Measurements from ENCODE around the gene EPS8.
A peak's percentile ranks its signal among the peaks of the same experiment; 100 is the strongest.
"Not testable (repeated sequence)": the region's sequence is repeated elsewhere in the genome, so short reads cannot be mapped to it uniquely, and the experiment has no call there.

The EPS8 gene

DNA sequence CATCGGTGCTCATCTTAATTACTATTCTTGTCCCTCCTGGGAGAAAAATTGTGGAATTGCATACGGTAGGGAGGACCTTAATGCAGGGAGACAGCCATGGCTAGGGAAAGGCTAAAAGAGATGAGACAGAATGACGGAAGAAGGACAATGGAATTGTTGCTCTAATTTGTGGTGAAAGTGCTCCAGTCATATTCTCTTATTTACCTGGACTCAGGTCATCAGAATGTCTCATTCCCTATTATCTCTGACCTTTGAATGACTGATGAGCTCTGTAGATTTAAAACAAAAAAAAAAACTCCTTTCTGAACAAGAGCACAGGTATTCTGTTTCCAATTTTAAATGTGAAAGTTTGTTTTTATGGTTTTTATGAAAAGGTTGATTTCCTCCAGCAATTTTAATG, 8.6 kb upstream of the EPS8 start:
- no peak for DNase-seq (ENCODE audit: low read depth in 2 of 2)

DNA sequence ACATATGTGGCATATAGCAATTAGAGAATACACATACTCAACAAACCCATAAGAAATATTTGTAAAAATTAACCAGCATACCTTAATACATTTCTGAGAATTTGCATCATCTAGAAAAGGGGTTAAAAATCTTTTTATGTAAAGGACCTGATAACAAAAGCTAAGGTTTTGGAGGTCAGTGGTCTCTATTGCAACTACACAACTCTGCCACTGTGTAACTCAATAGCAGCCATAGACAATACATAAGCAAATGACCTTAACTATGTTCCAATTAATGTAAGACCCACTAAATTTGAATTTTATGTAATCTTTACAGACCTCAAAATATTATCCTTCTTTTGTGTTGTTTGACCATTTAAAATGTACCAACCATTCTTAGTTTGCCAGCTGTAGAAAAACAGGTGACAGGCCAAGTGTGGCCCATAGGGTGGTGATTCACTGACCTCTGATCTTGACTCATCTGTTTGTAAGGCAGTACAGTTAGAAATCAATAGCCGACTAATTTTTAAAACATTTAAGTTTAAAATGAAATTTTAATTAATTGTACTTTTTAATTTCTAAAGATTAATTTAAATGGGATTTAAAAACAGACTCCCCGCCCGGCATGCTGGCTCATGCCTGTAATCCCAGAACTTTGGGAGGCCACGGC, 7.4 kb upstream of the EPS8 start:
- DNase-seq (ENCODE audit: low read depth in 2 of 2), result no peak

DNA sequence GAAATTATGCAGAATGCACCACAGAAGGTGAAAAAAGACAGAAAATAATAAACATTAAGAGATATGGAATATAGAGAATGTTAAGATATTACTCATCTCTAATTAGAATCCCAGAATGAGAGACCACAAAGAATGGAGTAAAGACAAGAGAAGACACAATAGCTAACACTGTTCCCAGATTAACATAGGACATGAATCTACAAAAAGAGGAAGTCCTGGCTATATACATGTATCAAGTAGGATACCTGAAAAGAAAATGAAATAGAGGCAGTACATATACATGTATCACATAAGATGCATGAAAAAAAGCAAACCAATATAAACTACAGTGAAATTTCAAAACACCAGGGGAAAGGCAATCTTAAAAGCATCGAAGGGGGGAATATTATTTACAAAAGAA, 5.6 kb upstream of the EPS8 start:
- no peak for DNase-seq (ENCODE audit: low read depth in 2 of 2)

DNA sequence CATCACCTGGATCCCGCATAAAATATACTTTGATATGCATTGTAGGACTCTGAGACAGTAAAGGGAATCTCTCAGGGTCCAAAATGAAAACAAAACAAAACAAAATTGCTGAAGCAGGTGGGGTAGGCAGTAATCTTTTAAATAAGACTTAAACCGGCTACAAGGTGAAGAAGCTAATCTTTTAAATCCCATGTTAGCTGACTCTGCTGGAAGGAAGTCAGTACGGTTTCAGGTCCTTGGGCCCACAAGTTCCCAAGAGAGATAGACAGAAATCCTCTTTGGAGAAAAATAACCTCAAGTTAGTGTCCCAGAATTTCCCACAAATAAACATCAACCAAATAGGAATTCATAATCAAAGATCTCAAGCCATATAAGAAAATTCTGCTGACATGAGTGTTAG, 5.0 kb upstream of the EPS8 start:
- DNase-seq (ENCODE audit: low read depth in 2 of 2), result no peak

DNA sequence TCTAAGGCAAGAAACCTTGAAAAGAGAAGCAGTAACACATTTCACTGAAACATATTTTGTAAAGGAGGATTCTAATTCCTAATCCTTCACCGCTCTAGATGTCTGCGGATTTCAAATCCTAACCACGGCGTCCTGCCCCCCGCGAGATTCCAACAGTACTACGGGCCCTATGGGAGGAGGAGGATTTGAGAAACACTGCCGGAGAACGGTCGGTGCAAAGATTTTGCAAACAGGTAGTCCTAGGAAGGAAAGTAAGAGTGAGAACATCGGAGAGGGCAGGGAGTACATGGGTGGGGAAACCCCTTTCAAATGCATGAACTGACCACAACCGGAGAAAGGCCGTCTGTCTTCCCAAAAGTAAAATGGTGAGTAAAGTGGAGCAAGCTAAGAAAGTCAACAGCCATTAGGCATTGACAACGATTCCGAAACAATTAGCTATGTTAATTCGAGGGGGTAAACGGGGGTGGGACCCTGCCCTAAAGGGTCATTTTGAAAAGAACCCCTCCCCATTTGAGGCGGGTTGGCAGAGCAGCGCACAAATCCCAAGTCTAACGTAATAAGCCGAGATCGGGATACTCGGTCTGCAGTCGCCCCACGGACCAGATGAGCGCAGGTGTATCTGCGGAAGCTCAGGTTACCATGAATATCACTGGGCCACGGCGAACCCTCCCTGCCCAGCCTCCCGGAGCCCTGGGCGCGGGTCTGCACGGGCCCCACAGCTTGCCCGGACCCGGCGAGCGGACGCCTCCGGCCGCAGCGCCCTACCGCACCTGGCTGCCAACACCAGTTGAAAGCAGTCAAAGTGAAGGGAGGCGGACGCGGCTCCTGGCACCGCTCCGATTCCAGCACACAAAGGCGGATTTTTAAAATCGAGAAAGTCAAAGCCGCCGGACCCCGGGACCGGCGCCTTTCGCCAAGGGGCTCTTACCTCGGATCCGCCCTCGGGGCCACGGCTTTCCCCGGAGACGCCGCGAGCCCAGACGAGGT, 662 bp downstream of the EPS8 start:
- no peak for DNase-seq (ENCODE audit: low read depth in 2 of 2)

DNA sequence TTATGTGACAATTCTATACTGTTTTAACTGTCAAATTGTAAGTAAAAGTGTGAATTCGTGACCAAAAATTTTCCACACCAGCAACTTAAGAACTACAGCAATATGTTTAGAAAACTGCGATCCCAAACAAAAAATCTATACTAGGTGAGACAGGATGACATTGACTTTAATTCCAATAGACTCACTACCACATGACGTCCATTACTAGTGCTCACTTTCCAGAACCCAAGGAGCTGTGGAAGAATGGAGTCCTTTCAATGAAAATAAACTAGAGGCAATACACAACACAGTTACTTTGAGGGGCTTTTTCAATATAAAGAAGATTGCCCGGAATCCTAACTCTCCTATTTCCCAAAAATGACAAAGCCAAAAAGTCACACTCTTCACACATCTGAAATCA, 1.4 kb downstream of the EPS8 start:
- no peak for DNase-seq (ENCODE audit: low read depth in 2 of 2)

DNA sequence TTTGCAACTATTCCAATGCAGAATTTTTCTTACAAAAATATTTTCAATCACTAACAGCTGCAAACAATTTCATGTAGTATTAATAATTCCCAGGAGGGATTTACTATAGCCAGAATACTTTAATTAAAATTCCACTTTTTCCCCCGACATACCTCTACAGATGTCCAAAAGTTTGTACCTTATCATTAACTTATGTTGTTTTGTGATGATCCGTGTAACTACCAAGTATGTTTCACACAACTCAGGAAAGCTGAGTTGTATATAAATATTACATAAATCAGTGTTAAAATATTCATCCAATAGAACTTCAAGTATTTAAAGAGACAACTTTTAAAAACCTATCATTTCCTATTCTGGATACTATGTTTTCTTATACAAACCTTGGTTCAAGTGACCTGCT, 2.4 kb downstream of the EPS8 start:
- no peak for DNase-seq (ENCODE audit: low read depth in 2 of 2)

DNA sequence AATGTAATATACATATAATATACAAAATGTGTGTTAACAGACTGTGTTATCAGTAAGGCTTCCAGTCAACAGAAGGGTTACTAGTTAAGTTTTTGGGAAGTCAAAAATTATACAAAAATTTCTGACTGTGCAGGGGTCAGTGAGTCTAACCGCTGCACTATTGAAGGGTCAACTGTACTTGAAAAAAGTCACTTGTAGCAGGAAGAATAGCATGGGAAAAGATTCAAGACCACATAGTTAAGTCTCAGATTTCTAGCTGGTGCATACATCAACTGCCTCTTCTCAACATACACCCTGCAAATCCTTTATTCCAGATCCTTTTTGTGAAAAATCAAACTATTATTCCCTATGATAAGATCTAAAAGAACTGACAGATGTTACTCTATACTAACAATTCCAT, 5.9 kb downstream of the EPS8 start:
- no peak for DNase-seq (ENCODE audit: low read depth in 2 of 2)

DNA sequence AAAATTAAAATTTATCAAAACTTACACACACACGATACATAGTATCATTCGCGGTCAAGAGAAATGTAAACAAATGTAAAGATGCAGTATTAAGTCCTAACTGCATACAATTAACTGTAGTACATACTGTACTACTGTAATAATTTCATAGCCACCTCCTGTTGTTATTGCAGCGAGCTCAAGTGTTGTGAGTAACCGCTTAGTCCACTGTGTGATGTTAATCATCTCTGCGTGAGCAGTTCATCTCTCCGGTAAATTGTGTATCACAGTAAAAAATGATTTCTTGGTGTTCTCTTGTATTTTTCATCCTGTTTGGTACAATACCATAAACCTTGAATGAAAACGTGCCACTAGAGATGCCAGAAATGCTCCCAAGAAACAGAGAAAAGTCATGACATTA, 6.5 kb downstream of the EPS8 start:
- no peak for DNase-seq (ENCODE audit: low read depth in 2 of 2)

DNA sequence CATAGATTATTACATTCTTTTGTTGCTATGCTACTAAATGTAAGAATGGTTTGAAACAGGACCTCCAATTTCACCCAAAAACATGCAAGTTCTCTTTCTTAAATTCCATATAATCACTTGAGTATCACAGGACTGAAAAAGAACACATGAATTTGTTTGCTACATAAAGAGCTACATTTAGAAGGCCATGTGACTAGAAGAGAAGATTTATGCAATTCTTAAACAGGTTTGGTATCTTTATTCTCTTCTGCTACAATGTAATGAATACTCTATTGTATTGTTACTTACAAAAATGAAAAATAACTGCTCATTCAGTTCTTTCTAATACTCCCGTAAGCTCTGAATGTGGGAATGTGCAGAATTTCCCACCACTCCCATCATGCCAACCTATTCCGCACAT, 9.3 kb downstream of the EPS8 start:
- DNase-seq (ENCODE audit: low read depth in 2 of 2), result no peak

DNA sequence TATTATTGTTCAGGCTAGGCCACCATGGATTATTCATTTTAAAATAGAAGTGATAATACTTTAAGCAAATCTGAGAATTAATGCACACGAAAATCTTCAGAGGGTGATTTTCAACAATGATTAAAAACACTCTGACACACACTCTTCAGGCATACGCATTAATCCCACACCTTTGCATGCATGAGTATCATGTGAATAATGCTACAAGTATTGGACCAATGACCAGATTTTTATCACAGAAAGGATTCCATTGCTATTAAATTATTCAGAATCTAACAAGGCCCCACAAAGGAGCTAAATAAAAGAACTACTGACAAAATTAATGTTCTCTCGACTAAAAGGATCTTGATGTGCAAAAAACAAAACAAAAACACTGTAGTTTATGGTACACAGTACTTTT, 11.1 kb downstream of the EPS8 start:
- DNase-seq (ENCODE audit: low read depth in 2 of 2), result no peak

DNA sequence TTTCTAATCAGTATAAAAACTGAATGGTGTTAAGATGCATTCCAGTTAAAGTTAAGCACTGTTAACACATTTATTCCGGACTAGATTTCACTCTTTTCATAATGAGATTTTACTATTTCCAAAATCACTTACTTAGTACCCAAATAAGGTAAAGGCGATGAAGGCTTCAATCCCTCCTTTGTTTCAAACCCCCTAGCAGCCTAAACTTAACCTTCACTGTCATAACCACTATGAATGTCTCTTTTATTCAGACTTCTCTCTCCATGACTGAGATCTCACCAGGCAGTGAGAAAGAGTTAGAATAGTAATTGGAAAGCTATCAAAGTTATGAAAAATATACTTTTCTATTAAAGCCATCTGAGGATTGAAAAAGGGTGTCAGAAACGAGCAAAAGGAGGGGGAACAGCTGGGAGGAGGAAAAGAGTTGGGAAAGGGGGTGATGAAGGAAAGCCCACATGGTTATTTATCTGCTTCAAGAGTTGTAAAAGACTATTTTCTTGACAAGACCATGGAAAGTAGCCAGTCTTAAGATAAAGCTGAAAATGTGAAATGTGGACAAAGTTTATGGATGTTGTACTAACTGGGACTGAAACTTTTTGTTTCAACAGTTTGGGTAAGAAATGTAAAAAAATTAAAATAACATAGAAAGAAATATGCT, 11.7 kb downstream of the EPS8 start:
- DNase-seq (ENCODE audit: low read depth in 2 of 2), result no peak

DNA sequence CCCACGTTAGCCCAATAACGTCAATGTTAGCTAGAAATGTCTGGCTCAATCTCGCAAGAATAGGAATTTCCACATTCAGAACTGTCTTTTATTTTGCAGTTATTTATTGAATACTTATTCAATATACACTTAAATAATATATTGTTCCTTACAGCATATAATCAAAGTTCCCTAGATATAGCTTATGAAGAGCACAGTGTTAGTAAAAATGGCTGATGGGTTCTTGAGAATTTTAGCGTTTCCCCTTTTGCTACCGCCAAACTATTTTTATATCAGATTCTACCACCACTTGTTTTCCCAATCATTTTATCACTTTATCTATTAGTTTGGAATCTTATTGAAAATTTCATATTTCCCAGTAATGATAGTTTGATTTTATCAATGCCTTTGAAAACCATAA, 12.7 kb downstream of the EPS8 start:
- DNase-seq (ENCODE audit: low read depth in 2 of 2), result no peak

DNA sequence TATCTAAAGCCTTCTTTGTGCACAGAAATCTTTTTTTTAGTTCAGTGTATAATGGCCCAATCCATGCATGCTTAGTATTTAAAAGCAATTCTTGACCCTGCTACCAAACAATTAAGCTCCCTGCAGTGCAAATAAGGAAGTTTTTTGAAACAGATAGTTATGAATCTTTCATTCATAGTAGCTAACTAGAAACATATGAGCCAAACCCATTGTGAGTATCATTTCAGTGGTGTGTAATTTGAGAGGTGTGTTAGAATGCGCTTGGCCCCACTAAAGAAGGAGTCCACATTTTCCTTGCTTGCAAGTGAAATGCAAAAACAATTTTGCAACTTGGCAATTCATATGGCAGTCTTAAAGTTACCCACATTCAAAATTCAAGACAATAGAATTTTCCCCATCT, 14.4 kb downstream of the EPS8 start:
- peak; percentile 74 to 76 for DNase-seq (ENCODE audit: low read depth in 2 of 2)

DNA sequence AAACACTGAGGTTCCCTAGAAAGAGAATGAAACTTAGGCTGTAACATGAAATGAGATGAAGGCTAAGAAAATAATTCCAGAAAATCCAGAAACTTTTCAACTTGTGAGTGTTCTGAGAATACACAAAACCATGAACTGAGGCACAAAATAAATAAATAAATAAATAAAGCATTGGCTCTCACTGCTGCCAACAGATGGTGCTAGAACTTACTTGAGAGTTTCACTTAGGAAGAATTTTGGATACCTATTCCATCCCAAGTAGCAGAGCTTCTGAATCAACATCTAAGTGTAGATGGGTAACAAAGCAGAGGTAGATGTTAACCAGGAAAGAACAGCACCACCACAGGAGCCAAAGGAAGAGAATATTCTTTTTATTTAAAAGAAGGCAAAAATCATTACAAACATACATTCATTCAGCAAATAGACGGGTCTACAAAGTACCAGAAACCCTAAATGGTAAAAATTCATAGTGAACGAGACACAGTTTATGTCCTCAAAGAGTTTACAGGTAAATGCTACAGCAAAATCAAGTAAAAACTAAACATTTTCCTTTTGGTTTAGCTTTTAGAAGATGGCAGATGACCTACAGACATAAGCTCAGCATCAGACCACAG, 16.7 kb downstream of the EPS8 start:
- DNase-seq (ENCODE audit: low read depth in 2 of 2), result no peak

DNA sequence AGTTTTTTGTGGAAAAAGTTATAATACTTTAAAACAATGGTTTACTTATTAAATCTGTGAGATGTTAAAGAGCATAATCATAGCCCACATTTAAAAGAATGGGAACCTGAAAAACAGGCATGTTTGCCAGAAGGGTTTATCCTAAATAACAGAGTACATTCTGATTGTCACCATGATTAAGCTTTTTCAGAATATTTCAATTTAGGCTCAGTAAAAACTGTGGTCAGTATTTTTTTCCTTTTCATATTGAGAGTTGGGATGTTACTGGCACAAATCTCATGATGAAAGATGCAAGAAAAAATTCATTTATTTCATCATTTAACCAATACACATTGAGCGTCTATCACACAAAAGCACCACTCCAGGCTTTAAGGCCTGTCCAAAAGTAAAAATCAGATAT, 18.6 kb downstream of the EPS8 start:
- no peak for DNase-seq (ENCODE audit: low read depth in 2 of 2)

DNA sequence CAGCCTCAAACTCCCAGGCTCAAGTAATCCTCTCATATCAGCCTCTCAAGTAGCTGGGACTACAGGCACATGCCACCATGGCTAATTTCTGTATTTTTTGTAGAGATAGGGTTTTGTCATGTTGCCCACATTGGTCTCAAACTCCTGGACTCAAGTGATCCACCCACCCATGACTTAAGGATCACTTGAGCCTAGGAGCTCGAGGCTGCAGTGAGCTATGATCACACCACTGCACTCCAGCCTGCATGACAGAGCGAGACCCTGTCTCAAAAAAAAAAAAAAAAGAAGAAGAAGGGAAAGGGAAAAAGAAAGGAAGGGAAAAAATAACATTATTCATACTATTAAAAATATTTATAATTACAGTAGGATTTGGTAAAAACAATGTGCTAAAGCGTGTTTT, 19.2 kb downstream of the EPS8 start:
- no peak for DNase-seq (ENCODE audit: low read depth in 2 of 2)

DNA sequence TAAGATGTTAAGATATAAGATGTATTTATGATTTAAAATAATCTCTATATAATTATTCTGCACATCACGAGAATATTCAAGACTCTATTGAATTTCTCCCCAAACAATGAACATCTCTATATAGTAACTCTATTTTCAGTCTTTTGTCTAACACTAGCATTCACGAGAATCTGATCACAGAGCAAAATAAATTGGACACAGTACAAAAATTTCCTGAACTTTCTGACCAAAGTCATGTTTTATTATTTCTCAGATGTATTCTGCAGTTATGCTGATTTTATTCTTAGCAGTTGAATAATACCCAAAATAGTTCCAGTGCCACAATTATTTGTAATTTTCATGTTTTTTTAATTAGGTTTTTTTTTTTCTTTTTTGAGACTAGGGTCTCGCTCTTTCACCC, 19.6 kb downstream of the EPS8 start:
- DNase-seq (ENCODE audit: low read depth in 2 of 2), result no peak

DNA sequence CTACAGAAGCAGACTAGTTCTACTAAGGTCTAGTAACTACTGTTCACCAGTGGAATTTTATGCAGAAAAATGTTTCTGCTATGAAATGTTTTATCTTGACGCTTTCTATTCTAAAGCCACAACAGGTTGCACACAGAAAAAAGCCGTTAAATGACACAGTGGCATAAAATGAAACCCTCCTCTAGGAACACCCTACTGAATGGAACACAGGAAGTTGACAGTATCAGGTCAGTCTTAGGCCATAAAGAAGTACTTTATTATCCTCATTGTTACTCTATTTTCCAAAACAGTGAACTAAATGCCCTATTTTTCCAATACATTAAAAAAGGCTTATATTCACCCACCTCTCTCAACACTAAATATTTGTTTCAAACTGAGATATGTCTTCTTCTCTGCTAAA, 21.9 kb downstream of the EPS8 start:
- DNase-seq (ENCODE audit: low read depth in 2 of 2), result no peak

DNA sequence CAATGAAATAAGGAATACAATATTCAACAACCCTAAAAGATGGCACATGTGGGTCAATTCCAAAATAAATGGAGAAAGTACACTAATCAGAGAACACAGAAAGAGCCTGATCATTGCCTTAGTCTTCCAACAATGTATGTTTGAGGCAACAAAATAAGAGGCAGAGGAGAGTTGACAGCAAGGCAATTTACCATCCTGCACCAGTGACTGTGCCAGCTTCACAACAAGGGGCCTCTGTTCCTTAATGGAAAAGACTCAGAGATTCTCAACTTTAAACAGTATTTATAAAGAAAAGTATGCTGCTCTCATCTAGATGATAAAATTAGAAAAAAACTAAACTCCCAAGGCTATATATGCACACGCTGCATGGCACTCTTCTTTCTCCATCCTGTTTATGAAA, 25.9 kb downstream of the EPS8 start:
- no peak for DNase-seq (ENCODE audit: low read depth in 2 of 2)

DNA sequence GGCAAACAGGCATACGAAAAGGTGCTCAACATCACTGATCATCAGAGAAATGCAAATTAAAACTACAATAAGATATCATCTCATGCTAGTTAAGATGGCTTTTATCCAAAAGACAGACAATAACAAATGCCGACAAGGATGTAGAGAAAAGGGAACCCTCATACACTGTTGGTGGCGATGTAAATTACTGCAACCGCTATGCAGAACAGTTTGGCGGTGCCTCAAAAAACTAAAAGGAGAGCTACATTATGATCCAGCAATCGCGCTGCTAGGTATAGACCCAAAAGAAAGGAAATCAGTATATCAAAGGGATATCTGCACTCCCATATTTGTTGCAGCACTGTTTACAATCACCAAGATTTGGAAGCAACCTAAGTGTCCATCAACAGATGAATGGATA, 27.0 kb downstream of the EPS8 start:
- DNase-seq (ENCODE audit: low read depth in 2 of 2), result not testable (repeated sequence)

DNA sequence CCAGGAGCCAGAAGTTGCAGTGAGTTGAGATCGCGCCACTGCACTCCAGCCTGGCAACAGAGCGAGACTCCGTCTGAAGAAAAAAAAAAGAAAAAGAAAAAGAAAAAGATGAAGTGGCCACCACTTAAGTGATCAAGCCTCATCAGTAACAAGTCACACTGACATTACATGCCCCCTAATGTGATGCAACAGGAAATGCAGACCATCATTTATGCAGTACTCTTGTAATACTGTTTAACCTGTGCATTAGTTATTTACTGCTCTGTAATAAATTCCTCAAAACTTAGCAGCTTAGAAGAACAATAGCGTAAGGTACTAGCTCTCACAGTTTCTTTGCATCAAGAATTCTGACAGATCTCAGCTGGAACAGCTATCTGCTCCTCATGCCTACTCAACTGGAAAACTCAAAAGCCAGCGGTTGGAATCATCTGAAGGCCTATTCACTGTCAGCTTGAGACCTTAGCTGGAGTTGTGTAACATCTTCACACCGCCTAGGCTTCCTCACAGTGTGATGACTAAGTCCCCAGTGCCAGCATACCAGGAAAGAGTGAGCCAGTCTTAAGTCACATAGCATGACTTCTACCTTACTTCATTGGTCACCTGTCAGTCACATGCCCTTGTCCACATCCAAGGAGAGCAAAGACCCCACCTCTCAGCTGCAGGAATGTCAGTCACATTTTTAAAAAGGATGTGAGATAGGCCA, 31.5 kb downstream of the EPS8 start:
- DNase-seq (ENCODE audit: low read depth in 2 of 2), result peak in 1 of 2 experiments; percentile 48
